ENCODE data around the gene ISG15. TPM values are rescaled to one million over a fixed set of nuclear protein-coding genes. Genes with fewer than 3 reads are reported as not detected.
"Not testable (repeated sequence)": the region's sequence is repeated elsewhere in the genome, so short reads cannot be mapped to it uniquely, and the experiment has no call there.

The ISG15 gene
- total RNA-seq, 6 experiments from 2014 or later: 38.4 to 89.1 (median 42.1) TPM

GRCh38 chr1:974687-975328, 38.5 kb upstream of the ISG15 start:
- Mint-ChIP-seq H3K4me1 (ENCODE audit: low read depth) (no peaks in the 10 kb centered on the region), H3K27ac (no peak overlapping the region), H3K36me3 (ENCODE audit: low read depth) (no peaks in the 10 kb centered on the region), H3K4me3 (no peak overlapping the region), H3K27me3 (ENCODE audit: insufficient read depth) (peaks cover 2% of the 10 kb centered on the region; the same call in 1 of the 2 replicates), H3K9me3 (0 out of 2 replicates have a peak, but pooled peaks cover 3% of the 10 kb centered on the region)
- TF ChIP-seq CTCF (IDR thresholded peaks at IDR 0.05): no peak
- DNase-seq: no peak

- no peak for TF ChIP-seq CTCF (IDR thresholded peaks at IDR 0.05)
- Mint-ChIP-seq H3K4me1 (ENCODE audit: low read depth) (no peaks in the 10 kb centered on the region), H3K27ac (no peak overlapping the region), H3K4me3 (no peak overlapping the region), H3K27me3 (ENCODE audit: insufficient read depth) (peaks cover 3% of the 10 kb centered on the region; the same call in 1 of the 2 replicates), H3K36me3 (ENCODE audit: low read depth) (no peaks in the 10 kb centered on the region), H3K9me3 (0 out of 2 replicates have a peak, but pooled peaks cover 3% of the 10 kb centered on the region)
- DNase-seq: no peak
Observed at GRCh38 chr1:975365-975764, 37.9 kb upstream of the ISG15 start.

- Mint-ChIP-seq H3K36me3 (ENCODE audit: low read depth) (no peaks in the 10 kb centered on the region), H3K27me3 (ENCODE audit: insufficient read depth) (peaks cover 3% of the 10 kb centered on the region; the same call in 1 of the 2 replicates), H3K4me1 (ENCODE audit: low read depth) (no peaks in the 10 kb centered on the region), H3K9me3 (0 out of 2 replicates have a peak, but pooled peaks cover 3% of the 10 kb centered on the region), H3K27ac (no peak overlapping the region), H3K4me3 (no peak overlapping the region)
- TF ChIP-seq CTCF (IDR thresholded peaks at IDR 0.05): peak; percentile 80
- DNase-seq: peak; percentile 68
Observed at GRCh38 chr1:975896-976683, 37.2 kb upstream of the ISG15 start.

- H3K36me3 Mint-ChIP-seq (ENCODE audit: low read depth); H3K27me3 Mint-ChIP-seq (ENCODE audit: insufficient read depth); H3K9me3 Mint-ChIP-seq; H3K4me1 Mint-ChIP-seq (ENCODE audit: low read depth); H3K27ac Mint-ChIP-seq; DNase-seq; H3K4me3 Mint-ChIP-seq: not testable (repeated sequence)
Observed at GRCh38 chr1:976791-977190, 36.5 kb upstream of the ISG15 start.

GRCh38 chr1:978069-978834, 35.0 kb upstream of the ISG15 start:
- no peak for DNase-seq
- Mint-ChIP-seq H3K27me3 (ENCODE audit: insufficient read depth) (peaks cover 8% of the 10 kb centered on the region), H3K27ac (no peak overlapping the region), H3K36me3 (ENCODE audit: low read depth) (no peaks in the 10 kb centered on the region), H3K4me1 (ENCODE audit: low read depth) (no peaks in the 10 kb centered on the region), H3K4me3 (no peak overlapping the region; the same call in 1 of the 2 replicates), H3K9me3 (0 out of 2 replicates have a peak, but pooled peaks cover 3% of the 10 kb centered on the region)
- no peak for TF ChIP-seq CTCF (IDR thresholded peaks at IDR 0.05)

Data from HFFc6 (cell line).